NT2/D1 (cell line): ENCODE data around the gene DSCAM.

Experiments used
- SUZ12 ChIP-seq: IDR thresholded peaks from 2 replicates; pipeline ENCODE4 v1.6.1; 2011; ENCODE audit not compliant: insufficient read length, insufficient read depth; ENCODE audit errors: extremely low read depth
- YY1 ChIP-seq: IDR thresholded peaks from 2 replicates; pipeline ENCODE4 v1.6.1; 2011; ENCODE audit not compliant: insufficient read length, insufficient read depth
- ZNF274 ChIP-seq: IDR thresholded peaks from 2 replicates; pipeline ENCODE4 v1.6.1; 2011; ENCODE audit warnings: mild to moderate bottlenecking, low read depth, low read length

DNA sequence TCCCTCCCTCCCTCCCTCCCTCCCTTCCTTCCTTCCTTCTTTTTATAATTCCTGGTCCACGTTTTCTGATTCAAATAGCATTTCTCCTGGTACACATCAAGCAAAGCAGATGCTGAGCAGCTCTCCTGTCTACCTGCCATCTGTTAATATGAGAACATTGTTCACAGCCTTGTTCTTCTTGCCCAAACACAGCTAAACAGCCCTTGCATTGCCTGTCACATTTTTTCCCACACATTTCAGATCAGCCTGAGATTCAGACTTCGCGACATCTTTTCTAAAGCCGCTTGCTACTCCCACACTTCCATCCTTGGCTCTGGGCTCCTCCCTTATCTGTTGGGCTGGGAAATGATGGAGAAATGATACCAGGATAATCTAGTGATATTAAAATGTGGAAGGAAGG is 779.2 kb downstream of the DSCAM start:
- TF ChIP-seq ZNF274 (no peak), YY1 (no peak), SUZ12 (no peak)
